C4-2B (cell line): ENCODE results near the gene TSPEAR.
"Not testable (repeated sequence)": the region's sequence is repeated elsewhere in the genome, so short reads cannot be mapped to it uniquely, and the experiment has no call there.

ENCODE experiments used
- ZFX ChIP-seq: fragments of 450-650 bp; IDR thresholded peaks from 2 replicates; pipeline ENCODE4 v1.6.1; 2017
- TF ChIP-seq, protein P1 (sequence below): fragments of 450-650 bp; conservative IDR thresholded peaks from 2 replicates; pipeline ENCODE4 v1.5.1; 2017; ENCODE audit warnings: mild to moderate bottlenecking

DNA sequence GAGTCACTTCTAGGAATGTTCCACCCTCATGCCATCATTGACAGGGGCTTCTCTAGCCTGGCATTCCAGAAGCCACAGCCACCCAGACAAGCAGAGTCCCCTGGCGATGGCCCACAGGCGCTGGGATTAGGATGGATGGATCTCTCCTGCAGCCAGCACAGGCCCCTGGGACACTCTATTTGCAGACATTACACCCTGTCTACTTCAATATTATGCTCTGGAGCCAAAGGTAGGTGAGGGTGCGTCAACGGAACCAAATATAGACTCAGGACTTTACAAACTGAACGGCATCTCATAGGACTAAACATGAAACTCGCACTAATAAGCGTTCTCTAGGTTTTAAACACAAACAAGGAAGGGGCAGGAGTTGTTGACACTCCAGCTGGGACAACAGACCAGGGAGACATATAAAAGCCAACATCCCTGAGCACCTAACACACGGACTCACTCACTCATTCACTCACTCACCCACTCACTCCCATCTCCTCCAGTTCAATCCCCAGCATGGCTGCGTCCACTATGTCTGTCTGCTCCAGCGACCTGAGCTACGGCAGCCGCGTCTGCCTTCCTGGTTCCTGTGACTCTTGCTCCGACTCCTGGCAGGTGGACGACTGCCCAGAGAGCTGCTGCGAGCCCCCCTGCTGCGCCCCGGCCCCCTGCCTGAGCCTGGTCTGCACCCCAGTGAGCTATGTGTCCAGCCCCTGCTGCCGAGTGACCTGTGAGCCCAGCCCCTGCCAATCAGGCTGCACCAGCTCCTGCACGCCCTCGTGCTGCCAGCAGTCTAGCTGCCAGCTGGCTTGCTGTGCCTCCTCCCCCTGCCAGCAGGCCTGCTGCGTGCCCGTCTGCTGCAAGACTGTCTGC, 111.0 kb downstream of the TSPEAR start, which contains the start of gene KRTAP10-7:
- TF ChIP-seq, protein P1, sequence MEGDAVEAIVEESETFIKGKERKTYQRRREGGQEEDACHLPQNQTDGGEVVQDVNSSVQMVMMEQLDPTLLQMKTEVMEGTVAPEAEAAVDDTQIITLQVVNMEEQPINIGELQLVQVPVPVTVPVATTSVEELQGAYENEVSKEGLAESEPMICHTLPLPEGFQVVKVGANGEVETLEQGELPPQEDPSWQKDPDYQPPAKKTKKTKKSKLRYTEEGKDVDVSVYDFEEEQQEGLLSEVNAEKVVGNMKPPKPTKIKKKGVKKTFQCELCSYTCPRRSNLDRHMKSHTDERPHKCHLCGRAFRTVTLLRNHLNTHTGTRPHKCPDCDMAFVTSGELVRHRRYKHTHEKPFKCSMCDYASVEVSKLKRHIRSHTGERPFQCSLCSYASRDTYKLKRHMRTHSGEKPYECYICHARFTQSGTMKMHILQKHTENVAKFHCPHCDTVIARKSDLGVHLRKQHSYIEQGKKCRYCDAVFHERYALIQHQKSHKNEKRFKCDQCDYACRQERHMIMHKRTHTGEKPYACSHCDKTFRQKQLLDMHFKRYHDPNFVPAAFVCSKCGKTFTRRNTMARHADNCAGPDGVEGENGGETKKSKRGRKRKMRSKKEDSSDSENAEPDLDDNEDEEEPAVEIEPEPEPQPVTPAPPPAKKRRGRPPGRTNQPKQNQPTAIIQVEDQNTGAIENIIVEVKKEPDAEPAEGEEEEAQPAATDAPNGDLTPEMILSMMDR: not testable (repeated sequence)
- TF ChIP-seq ZFX: not testable (repeated sequence)
